Mesenchymal stem cell (in vitro differentiated cells and primary cell): ENCODE data around the gene GNA14.

Source experiments
- DNase-seq: peaks from one replicate; pipeline ENCODE4 v3.0.0-alpha.2; 2013
- H2AFZ ChIP-seq: one replicate; pipeline ENCODE4 v1.6.1; 2013; ENCODE audit warnings: low read depth, mild to moderate bottlenecking, control low read depth, inconsistent platforms, low read length, moderate library complexity
- H2AK5ac ChIP-seq: 2 replicates; pipeline ENCODE4 v1.6.1; 2013; ENCODE audit warnings: low read length, moderate library complexity, mild to moderate bottlenecking, inconsistent platforms; ENCODE audit not compliant: severe bottlenecking
- H2BK120ac ChIP-seq: one replicate; pipeline ENCODE4 v1.6.1; 2013; ENCODE audit warnings: low read depth, mild to moderate bottlenecking, inconsistent platforms, low read length, moderate library complexity
- H2BK12ac ChIP-seq, 2 experiments: one replicate each; pipeline ENCODE4 v1.6.1; 2013; ENCODE audit warnings: inconsistent platforms in 2 of 2, low read length in 2 of 2, mild to moderate bottlenecking in 2 of 2, moderate library complexity in 2 of 2, control low read depth in 1 of 2
- H2BK15ac ChIP-seq: one replicate; pipeline ENCODE4 v1.6.1; 2013; ENCODE audit warnings: mild to moderate bottlenecking, low read depth, inconsistent platforms; ENCODE audit not compliant: poor library complexity, severe bottlenecking
- H2BK5ac ChIP-seq: 2 replicates; pipeline ENCODE4 v1.6.1; 2013; ENCODE audit warnings: low read depth, mild to moderate bottlenecking, low read length, control low read depth, inconsistent platforms; ENCODE audit not compliant: poor library complexity, severe bottlenecking
- H3K14ac ChIP-seq, 2 experiments: one replicate each; pipeline ENCODE4 v1.6.1; 2013; ENCODE audit warnings: inconsistent platforms in 2 of 2, low read length in 2 of 2, control low read depth in 1 of 2, mild to moderate bottlenecking in 1 of 2, moderate library complexity in 1 of 2
- H3K18ac ChIP-seq, 2 experiments: one replicate each; pipeline ENCODE4 v1.6.1; 2013; ENCODE audit warnings: inconsistent platforms in 2 of 2, low read length in 2 of 2, control low read depth in 1 of 2, low read depth in 1 of 2, mild to moderate bottlenecking in 1 of 2
- H3K23ac ChIP-seq, 2 experiments: one replicate each; pipeline ENCODE4 v1.6.1; 2013; ENCODE audit warnings: inconsistent platforms in 2 of 2, low read length in 2 of 2, mild to moderate bottlenecking in 2 of 2, moderate library complexity in 2 of 2, control low read depth in 1 of 2
- H3K27ac ChIP-seq: 2 replicates; pipeline ENCODE4 v1.5.1; 2013; ENCODE audit warnings: mild to moderate bottlenecking, moderate library complexity, low read length, control low read depth, inconsistent platforms; ENCODE audit not compliant: poor library complexity, severe bottlenecking
- H3K27me3 ChIP-seq, 2 experiments: 2 replicates each; pipeline versions ENCODE4 v1.6.1 to v1.7.0; 2013; ENCODE audit warnings: low read length in 2 of 2, mild to moderate bottlenecking in 2 of 2, moderate library complexity in 2 of 2, control low read depth in 1 of 2, inconsistent platforms in 1 of 2; ENCODE audit not compliant: control insufficient read depth in 1 of 2, insufficient read depth in 1 of 2
- H3K36me3 ChIP-seq, 2 experiments: 2 replicates each; pipeline versions ENCODE4 v1.6.1 to v1.7.0; 2013; ENCODE audit warnings: low read length in 2 of 2, control low read depth in 1 of 2, inconsistent platforms in 1 of 2, low read depth in 1 of 2, mild to moderate bottlenecking in 1 of 2; ENCODE audit not compliant: insufficient read depth in 2 of 2, control insufficient read depth in 1 of 2
- H3K4ac ChIP-seq, 2 experiments: one replicate each; pipeline ENCODE4 v1.6.1; 2013; ENCODE audit warnings: inconsistent platforms in 2 of 2, low read length in 2 of 2, mild to moderate bottlenecking in 2 of 2, moderate library complexity in 2 of 2, control low read depth in 1 of 2, low read depth in 1 of 2
- H3K4me1 ChIP-seq: 2 replicates; pipeline ENCODE4 v1.6.1; 2013; ENCODE audit warnings: low read depth, low read length, control low read depth; ENCODE audit not compliant: control insufficient read depth, insufficient read depth
- H3K4me2 ChIP-seq: 2 replicates; pipeline ENCODE4 v1.6.1; 2013; ENCODE audit warnings: low read length, mild to moderate bottlenecking, inconsistent platforms; ENCODE audit not compliant: poor library complexity, severe bottlenecking
- H3K4me3 ChIP-seq, 2 experiments: 2 replicates each; pipeline versions ENCODE4 v1.5.1 to v1.7.0; 2013; ENCODE audit warnings: low read length in 2 of 2, mild to moderate bottlenecking in 2 of 2, control low read depth in 1 of 2, low read depth in 1 of 2; ENCODE audit not compliant: insufficient read depth in 1 of 2
- H3K79me1 ChIP-seq: replicated peaks from 2 replicates; pipeline ENCODE4 v1.6.1; 2013; ENCODE audit warnings: mild to moderate bottlenecking, control low read depth, low read length, inconsistent platforms; ENCODE audit not compliant: poor library complexity, severe bottlenecking
- H3K9ac ChIP-seq: 2 replicates; pipeline ENCODE4 v1.7.0; 2013; ENCODE audit warnings: mild to moderate bottlenecking, low read length, moderate library complexity
- H3K9me3 ChIP-seq: 2 replicates; pipeline ENCODE4 v1.7.0; 2013; ENCODE audit warnings: mild to moderate bottlenecking, low read length; ENCODE audit not compliant: control insufficient read depth
- H4K8ac ChIP-seq: one replicate; pipeline ENCODE4 v1.6.1; 2013; ENCODE audit warnings: inconsistent platforms, mild to moderate bottlenecking, low read length, moderate library complexity
- H4K91ac ChIP-seq: one replicate; pipeline ENCODE4 v1.6.1; 2013; ENCODE audit warnings: mild to moderate bottlenecking, low read length, inconsistent platforms
- WGBS: methylation state at CpG from one replicate; pipeline ENCODE4 v1.1.7; 2013; ENCODE audit warnings: mixed read lengths; 5-methylcytosine and 5-hydroxymethylcytosine counted together

The GNA14 gene

GRCh38 chr9:77429928-77430327 lies 218.2 kb downstream of the GNA14 start:
- Histone ChIP-seq H4K8ac (no peak overlapping the region), H3K18ac (no peak overlapping the region), H2AK5ac (no peak overlapping the region), H3K4ac (no peak overlapping the region), H3K4me3 (no peak overlapping the region), H3K9me3 (no peaks in the 10 kb centered on the region), H3K36me3 (no peaks in the 10 kb centered on the region), H3K4me2 (no peak overlapping the region), H2BK12ac (no peak overlapping the region), H4K91ac (no peak overlapping the region), H3K14ac (no peak overlapping the region), H3K9ac (no peak overlapping the region), H2AFZ (no peak overlapping the region), H2BK5ac (no peak overlapping the region), H3K23ac (no peak overlapping the region), H2BK15ac (no peak overlapping the region), H3K4me1 (no peaks in the 10 kb centered on the region), H2BK120ac (no peak overlapping the region), H3K79me1 (no peaks in the 10 kb centered on the region), H3K27ac (no peak overlapping the region), H3K27me3 (no peaks in the 10 kb centered on the region)
- 90% methylated on average over 1 of the region's 2 CpGs for WGBS
- DNase-seq = no peak

GRCh38 chr9:77427256-77427927 lies 220.7 kb downstream of the GNA14 start:
- no peak overlapping the region for H3K9ac ChIP-seq
- no peak overlapping the region for H2AFZ ChIP-seq
- H3K4me3 ChIP-seq = no peak overlapping the region
- DNase-seq = no peak
- H2BK12ac ChIP-seq = no peak overlapping the region
- 97% methylated on average over 5 of the region's 7 CpGs for WGBS
- H2BK15ac ChIP-seq = no peak overlapping the region
- H2BK120ac ChIP-seq = no peak overlapping the region
- H3K4me1 ChIP-seq = no peaks in the 10 kb centered on the region
- no peak overlapping the region for H2BK5ac ChIP-seq
- H2AK5ac ChIP-seq = no peak overlapping the region
- H3K14ac ChIP-seq = no peak overlapping the region
- no peaks in the 10 kb centered on the region for H3K27me3 ChIP-seq
- no peak overlapping the region for H3K4me2 ChIP-seq
- no peak overlapping the region for H3K4ac ChIP-seq
- H3K27ac ChIP-seq = no peak overlapping the region
- no peaks in the 10 kb centered on the region for H3K9me3 ChIP-seq
- no peak overlapping the region for H3K18ac ChIP-seq
- H3K23ac ChIP-seq = no peak overlapping the region
- no peaks in the 10 kb centered on the region for H3K36me3 ChIP-seq
- H4K91ac ChIP-seq = no peak overlapping the region
- no peaks in the 10 kb centered on the region for H3K79me1 ChIP-seq
- peak overlapping the region; percentile 62 for H4K8ac ChIP-seq

GRCh38 chr9:77426712-77427111 lies 221.4 kb downstream of the GNA14 start:
- no peak for DNase-seq
- no peak overlapping the region for H3K4ac ChIP-seq
- H3K4me1 ChIP-seq = peaks cover under 1% of the 10 kb centered on the region
- H4K8ac ChIP-seq = no peak overlapping the region
- H3K14ac ChIP-seq = no peak overlapping the region
- H2BK12ac ChIP-seq = no peak overlapping the region
- no peak overlapping the region for H3K27ac ChIP-seq
- no peak overlapping the region for H2BK120ac ChIP-seq
- H3K27me3 ChIP-seq = no peaks in the 10 kb centered on the region
- H3K4me2 ChIP-seq = no peak overlapping the region
- WGBS = no CpG with 5 or more reads among the region's 3 CpGs
- H3K36me3 ChIP-seq = no peaks in the 10 kb centered on the region
- no peak overlapping the region for H3K23ac ChIP-seq
- H2BK15ac ChIP-seq = no peak overlapping the region
- no peak overlapping the region for H2AK5ac ChIP-seq
- H2BK5ac ChIP-seq = no peak overlapping the region
- H3K18ac ChIP-seq = no peak overlapping the region
- H4K91ac ChIP-seq = no peak overlapping the region
- no peak overlapping the region for H3K9ac ChIP-seq
- H3K4me3 ChIP-seq = no peak overlapping the region
- H2AFZ ChIP-seq = no peak overlapping the region
- H3K9me3 ChIP-seq = no peaks in the 10 kb centered on the region
- no peaks in the 10 kb centered on the region for H3K79me1 ChIP-seq

GRCh38 chr9:77424993-77425392 lies 223.1 kb downstream of the GNA14 start:
- Histone ChIP-seq H2AFZ (no peak overlapping the region), H4K91ac (no peak overlapping the region), H3K9ac (no peak overlapping the region), H3K4me3 (no peak overlapping the region), H3K79me1 (no peaks in the 10 kb centered on the region), H4K8ac (no peak overlapping the region), H3K23ac (no peak overlapping the region), H2BK15ac (no peak overlapping the region), H3K36me3 (no peaks in the 10 kb centered on the region), H3K27ac (no peak overlapping the region), H2AK5ac (no peak overlapping the region), H3K14ac (peak overlapping the region in 1 of 2 experiments; percentile 3), H3K27me3 (no peaks in the 10 kb centered on the region), H2BK12ac (no peak overlapping the region), H3K4me2 (no peak overlapping the region), H3K9me3 (no peaks in the 10 kb centered on the region), H2BK5ac (no peak overlapping the region), H2BK120ac (no peak overlapping the region), H3K18ac (no peak overlapping the region), H3K4ac (no peak overlapping the region), H3K4me1 (peaks cover 2% of the 10 kb centered on the region)
- no peak for DNase-seq
- 66% methylated on average over 2 of the region's 2 CpGs for WGBS
